Thymus (tissue), 11 donors: ENCODE data around the gene TTC39C. TPM values are rescaled to one million over a fixed set of nuclear protein-coding genes. Genes with fewer than 3 reads are reported as not detected.

Source experiments
- DNase-seq, 9 donors: peaks; one replicate each; pipeline ENCODE4 v3.0.0-alpha.2; 2013; ENCODE audit warnings: low spot score in 9 of 9, low read depth in 6 of 9, missing footprints in 1 of 9
- H3K27ac ChIP-seq, 2 donors: one replicate each; pipeline ENCODE4 v1.5.1; 2013; ENCODE audit warnings: control low read depth in 1 of 2, low read depth in 1 of 2, low read length in 1 of 2, mild to moderate bottlenecking in 1 of 2, moderate library complexity in 1 of 2
- H3K27me3 ChIP-seq, 2 donors: one replicate each; pipeline ENCODE4 v1.5.1; 2013; ENCODE audit warnings: low read length in 1 of 2; ENCODE audit not compliant: control insufficient read depth in 2 of 2, insufficient read depth in 1 of 2
- H3K36me3 ChIP-seq, 2 donors: one replicate each; pipeline ENCODE4 v1.5.1; 2013; ENCODE audit warnings: low read length in 1 of 2, mild to moderate bottlenecking in 1 of 2, moderate library complexity in 1 of 2; ENCODE audit not compliant: control insufficient read depth in 2 of 2, insufficient read depth in 2 of 2
- H3K4me1 ChIP-seq, 2 donors: one replicate each; pipeline ENCODE4 v1.5.1; 2013; ENCODE audit warnings: low read length in 2 of 2; ENCODE audit not compliant: control insufficient read depth in 2 of 2, insufficient read depth in 2 of 2
- H3K4me3 ChIP-seq, 2 donors: one replicate each; pipeline ENCODE4 v1.5.1; 2013; ENCODE audit warnings: low read length in 2 of 2, control low read depth in 1 of 2, mild to moderate bottlenecking in 1 of 2
- H3K9me3 ChIP-seq, 2 donors: one replicate each; pipeline ENCODE4 v1.5.1; 2013; ENCODE audit warnings: low read length in 1 of 2, mild to moderate bottlenecking in 1 of 2; ENCODE audit not compliant: control insufficient read depth in 2 of 2, insufficient read depth in 1 of 2
- WGBS: extraction: QIAGEN DNeasy Blood & Tissue Kit; methylation state at CpG from one replicate; pipeline ENCODE4 v1.1.7; 2013; 5-methylcytosine and 5-hydroxymethylcytosine counted together
- polyA plus RNA-seq: library from polyadenylated mRNA; stranded (reverse); fragments of 200-250 nt; gene quantifications from one replicate; pipeline ENCODE4 v1.2.3, GENCODE V29; 2013
- total RNA-seq: library from RNA; stranded (reverse); fragments of 120-200 nt; gene quantifications from one replicate; pipeline ENCODE4 v1.2.4, GENCODE V29; 2013
- donor health status: healthy.

Gene TTC39C
- total and polyA plus RNA-seq, 2 donors, result 28.0 to 33.7 TPM

- WGBS, result 81% methylated on average over 3 of the region's 3 CpGs
- Histone ChIP-seq H3K9me3 (no peaks in the 10 kb centered on the region), H3K4me1 (no peaks in the 10 kb centered on the region), H3K4me3 (no peak overlapping the region), H3K27ac (no peak overlapping the region), H3K27me3 (no peaks in the 10 kb centered on the region), H3K36me3 (no peaks in the 10 kb centered on the region)
- DNase-seq, result no peak
Observed at GRCh38 chr18:24039671-24040070, 25.1 kb downstream of the TTC39C start.

- Histone ChIP-seq H3K4me3 (no peak overlapping the region), H3K9me3 (no peaks in the 10 kb centered on the region), H3K4me1 (no peaks in the 10 kb centered on the region), H3K27me3 (no peaks in the 10 kb centered on the region), H3K36me3 (no peaks in the 10 kb centered on the region), H3K27ac (no peak overlapping the region)
- 96% methylated on average over 4 of the region's 4 CpGs for WGBS
- DNase-seq, result no peak
Observed at GRCh38 chr18:24041691-24042090, 27.1 kb downstream of the TTC39C start.

- Histone ChIP-seq H3K4me1 (peaks cover 0 to 3% of the 10 kb centered on the region in 2 donors), H3K4me3 (no peak overlapping the region), H3K27me3 (no peaks in the 10 kb centered on the region), H3K27ac (no peak overlapping the region), H3K9me3 (no peaks in the 10 kb centered on the region), H3K36me3 (no peaks in the 10 kb centered on the region)
- no peak for DNase-seq
- 96% methylated on average over 6 of the region's 6 CpGs for whole genome bisulfite sequencing
Observed at GRCh38 chr18:24043403-24043802, 28.8 kb downstream of the TTC39C start.

GRCh38 chr18:24048261-24048660 lies 33.7 kb downstream of the TTC39C start:
- no peak for DNase-seq
- no peak overlapping the region for H3K27ac ChIP-seq
- 98% methylated on average over 1 of the region's 1 CpG for WGBS
- no peak overlapping the region for H3K4me3 ChIP-seq
- no peaks in the 10 kb centered on the region for H3K27me3 ChIP-seq
- no peaks in the 10 kb centered on the region for H3K9me3 ChIP-seq
- H3K36me3 ChIP-seq, result no peaks in the 10 kb centered on the region
- peaks cover 0 to 5% of the 10 kb centered on the region in 2 donors for H3K4me1 ChIP-seq

- 95% methylated on average over 3 of the region's 3 CpGs for WGBS
- DNase-seq, result no peak
- H3K4me1 ChIP-seq, result peaks cover 0 to 5% of the 10 kb centered on the region in 2 donors
- no peaks in the 10 kb centered on the region for H3K36me3 ChIP-seq
- H3K27me3 ChIP-seq, result no peaks in the 10 kb centered on the region
- H3K27ac ChIP-seq, result no peak overlapping the region
- no peak overlapping the region for H3K4me3 ChIP-seq
- no peaks in the 10 kb centered on the region for H3K9me3 ChIP-seq
Observed at GRCh38 chr18:24049142-24049541, 34.6 kb downstream of the TTC39C start.

GRCh38 chr18:24051031-24051947 lies 36.7 kb downstream of the TTC39C start:
- H3K27ac ChIP-seq, result no peak overlapping the region
- H3K4me3 ChIP-seq, result no peak overlapping the region
- H3K27me3 ChIP-seq, result no peaks in the 10 kb centered on the region
- peaks cover 0 to 5% of the 10 kb centered on the region in 2 donors for H3K4me1 ChIP-seq
- 94% methylated on average over 13 of the region's 13 CpGs for WGBS
- no peaks in the 10 kb centered on the region for H3K36me3 ChIP-seq
- H3K9me3 ChIP-seq, result no peaks in the 10 kb centered on the region
- no peak for DNase-seq

GRCh38 chr18:24052053-24052452 lies 37.5 kb downstream of the TTC39C start:
- no peaks in the 10 kb centered on the region for H3K27me3 ChIP-seq
- H3K36me3 ChIP-seq, result no peaks in the 10 kb centered on the region
- H3K27ac ChIP-seq, result no peak overlapping the region
- no peak for DNase-seq
- H3K4me3 ChIP-seq, result no peak overlapping the region
- 98% methylated on average over 7 of the region's 7 CpGs for WGBS
- peaks cover 0 to 5% of the 10 kb centered on the region in 2 donors for H3K4me1 ChIP-seq
- no peaks in the 10 kb centered on the region for H3K9me3 ChIP-seq

- DNase-seq, result peak in 1 of 9 donors; percentile 18
- no peak overlapping the region for H3K4me3 ChIP-seq
- 73% methylated on average over 4 of the region's 4 CpGs for WGBS
- no peaks in the 10 kb centered on the region for H3K36me3 ChIP-seq
- no peaks in the 10 kb centered on the region for H3K9me3 ChIP-seq
- H3K27me3 ChIP-seq, result no peaks in the 10 kb centered on the region
- peaks cover 0 to 5% of the 10 kb centered on the region in 2 donors for H3K4me1 ChIP-seq
- no peak overlapping the region for H3K27ac ChIP-seq
Observed at GRCh38 chr18:24053211-24053610, 38.7 kb downstream of the TTC39C start.

- Histone ChIP-seq H3K36me3 (no peaks in the 10 kb centered on the region), H3K27ac (no peak overlapping the region), H3K4me3 (no peak overlapping the region), H3K4me1 (peaks cover 0 to 3% of the 10 kb centered on the region in 2 donors), H3K27me3 (no peaks in the 10 kb centered on the region), H3K9me3 (no peaks in the 10 kb centered on the region)
- WGBS, result 48% methylated on average over 4 of the region's 4 CpGs
- DNase-seq, result peak in 1 of 9 donors; percentile 25
Observed at GRCh38 chr18:24054130-24054529, 39.6 kb downstream of the TTC39C start.
